ENCODE measurements around the gene SUPT6H.

DNA sequence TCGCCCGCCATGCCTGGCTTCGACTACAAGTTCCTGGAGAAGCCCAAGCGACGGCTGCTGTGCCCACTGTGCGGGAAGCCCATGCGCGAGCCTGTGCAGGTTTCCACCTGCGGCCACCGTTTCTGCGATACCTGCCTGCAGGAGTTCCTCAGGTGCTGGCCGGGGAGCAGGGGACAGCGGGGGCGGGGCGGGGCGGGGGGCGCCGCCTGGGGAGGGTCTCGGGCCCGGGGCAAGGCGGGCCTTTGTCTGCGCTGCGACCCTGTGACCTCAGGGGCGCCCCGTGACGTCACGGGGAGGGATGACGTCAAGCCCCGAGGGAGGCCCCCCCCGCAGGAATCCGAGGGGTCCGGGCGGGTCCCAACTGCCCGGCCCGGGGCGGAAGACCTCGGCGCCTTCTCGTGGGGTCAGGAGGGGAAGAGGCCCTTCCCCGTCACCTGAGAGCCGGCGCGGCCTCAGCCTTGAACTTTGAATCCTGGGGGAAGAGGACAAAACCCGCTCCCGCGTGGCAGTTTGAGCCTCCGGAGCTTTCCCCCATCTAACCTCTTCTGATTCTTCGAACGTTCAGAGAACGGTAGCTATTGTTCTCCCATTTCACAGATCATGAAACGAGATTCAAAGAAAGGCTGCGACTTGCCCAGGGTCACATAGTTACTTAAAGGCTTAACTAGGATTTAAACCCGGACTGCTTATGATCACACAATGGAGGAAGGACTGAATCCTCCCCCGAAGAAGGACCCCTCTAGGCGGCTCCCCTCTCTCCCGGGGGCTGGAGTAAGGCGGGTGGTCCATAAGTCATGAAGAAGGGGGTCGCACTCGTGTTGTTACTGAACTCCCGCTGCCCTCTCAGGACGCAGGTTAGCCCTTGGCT lies 82.3 kb downstream of the SUPT6H start:
- TF ChIP-seq, protein P1, sequence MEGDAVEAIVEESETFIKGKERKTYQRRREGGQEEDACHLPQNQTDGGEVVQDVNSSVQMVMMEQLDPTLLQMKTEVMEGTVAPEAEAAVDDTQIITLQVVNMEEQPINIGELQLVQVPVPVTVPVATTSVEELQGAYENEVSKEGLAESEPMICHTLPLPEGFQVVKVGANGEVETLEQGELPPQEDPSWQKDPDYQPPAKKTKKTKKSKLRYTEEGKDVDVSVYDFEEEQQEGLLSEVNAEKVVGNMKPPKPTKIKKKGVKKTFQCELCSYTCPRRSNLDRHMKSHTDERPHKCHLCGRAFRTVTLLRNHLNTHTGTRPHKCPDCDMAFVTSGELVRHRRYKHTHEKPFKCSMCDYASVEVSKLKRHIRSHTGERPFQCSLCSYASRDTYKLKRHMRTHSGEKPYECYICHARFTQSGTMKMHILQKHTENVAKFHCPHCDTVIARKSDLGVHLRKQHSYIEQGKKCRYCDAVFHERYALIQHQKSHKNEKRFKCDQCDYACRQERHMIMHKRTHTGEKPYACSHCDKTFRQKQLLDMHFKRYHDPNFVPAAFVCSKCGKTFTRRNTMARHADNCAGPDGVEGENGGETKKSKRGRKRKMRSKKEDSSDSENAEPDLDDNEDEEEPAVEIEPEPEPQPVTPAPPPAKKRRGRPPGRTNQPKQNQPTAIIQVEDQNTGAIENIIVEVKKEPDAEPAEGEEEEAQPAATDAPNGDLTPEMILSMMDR (conservative IDR thresholded peaks at IDR 0.05 in 1 of 2, IDR thresholded peaks at IDR 0.05 in 1 of 2; ENCODE audit: low read depth in 1 of 2, low read length in 2 of 2) = no peak
- TF ChIP-seq EZH2 (IDR thresholded peaks at IDR 0.05; ENCODE audit: low read length, missing control alignments) = no peak
